ENCODE measurements around the gene AKAP1. TPM values are rescaled to one million over a fixed set of nuclear protein-coding genes. Genes with fewer than 3 reads are reported as not detected.

The AKAP1 gene
- total RNA-seq, 4 donors from 2014 or later: 78.6 to 154 (median 95.4) TPM

DNA sequence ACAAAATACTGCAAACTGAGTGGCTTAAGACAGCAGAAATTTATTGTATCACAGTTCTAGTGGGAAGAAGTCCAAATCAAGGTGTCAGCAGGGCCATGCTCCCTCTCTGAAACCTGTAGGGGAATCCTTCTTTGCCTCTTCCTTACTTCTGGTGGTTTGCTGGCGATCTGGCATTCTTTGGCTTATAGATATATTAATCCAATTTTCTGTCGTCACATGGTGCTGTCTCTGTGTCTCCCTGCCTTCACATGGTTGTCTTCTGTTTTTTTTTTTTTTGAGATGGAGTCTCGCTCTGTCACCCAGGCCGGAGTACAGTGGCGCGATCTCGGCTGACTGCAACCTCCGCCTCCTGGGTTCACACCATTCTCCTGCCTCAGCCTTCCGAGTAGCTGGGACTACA, 6.8 kb upstream of the AKAP1 start:
- 100% methylated on average over 2 of the region's 9 CpGs; no CpG with 5 or more reads in 1 of the 2 donors for WGBS, 2 donors (ENCODE audit: low coverage in 1 of 2)
- H3K4me1 ChIP-seq: no peaks in the 10 kb centered on the region
- no peak overlapping the region for H3K27ac ChIP-seq
- no peaks in the 10 kb centered on the region for H3K9me3 ChIP-seq
- no peaks in the 10 kb centered on the region for H3K27me3 ChIP-seq
- TF ChIP-seq CTCF (IDR thresholded peaks at IDR 0.05): no peak
- no peak for TF ChIP-seq EP300 (IDR thresholded peaks at IDR 0.05)
- TF ChIP-seq POLR2AphosphoS5 (IDR thresholded peaks at IDR 0.05): no peak
- TF ChIP-seq POLR2A (IDR thresholded peaks at IDR 0.05): no peak
- no peak for ATAC-seq
- H3K36me3 ChIP-seq: no peaks in the 10 kb centered on the region
- H3K4me3 ChIP-seq: no peak overlapping the region

DNA sequence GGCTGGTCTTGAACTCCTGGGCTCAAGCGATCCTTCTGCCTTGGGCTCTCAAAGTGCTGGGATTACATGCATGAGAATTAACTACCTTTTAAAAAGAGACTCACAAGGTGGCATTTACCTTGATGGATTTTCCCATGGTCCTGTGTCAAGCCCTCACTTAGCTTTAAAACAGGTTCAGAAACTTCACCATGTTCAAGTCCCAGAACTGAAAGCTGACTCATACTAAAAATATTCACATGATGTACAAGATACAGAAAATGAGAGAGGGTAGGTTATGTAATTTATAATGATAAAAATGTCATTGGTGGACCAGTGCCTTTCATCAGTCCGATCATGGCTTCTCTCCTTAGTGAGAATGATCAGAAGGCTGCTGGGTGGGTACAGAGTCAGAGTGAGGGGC, 4.3 kb upstream of the AKAP1 start:
- TF ChIP-seq POLR2A (IDR thresholded peaks at IDR 0.05) (no peak), CTCF (IDR thresholded peaks at IDR 0.05) (no peak)
- ATAC-seq: no peak
- H3K27ac ChIP-seq: no peak overlapping the region
- H3K9me3 ChIP-seq: no peaks in the 10 kb centered on the region
- no peaks in the 10 kb centered on the region for H3K27me3 ChIP-seq
- H3K4me3 ChIP-seq: no peak overlapping the region
- 64 to 88% methylated on average over 2 of the region's 2 CpGs for WGBS, 2 donors (ENCODE audit: low coverage in 1 of 2)
- no peaks in the 10 kb centered on the region for H3K36me3 ChIP-seq
- peaks cover 0 to 12% (median 0%) of the 10 kb centered on the region in 3 donors for H3K4me1 ChIP-seq

DNA sequence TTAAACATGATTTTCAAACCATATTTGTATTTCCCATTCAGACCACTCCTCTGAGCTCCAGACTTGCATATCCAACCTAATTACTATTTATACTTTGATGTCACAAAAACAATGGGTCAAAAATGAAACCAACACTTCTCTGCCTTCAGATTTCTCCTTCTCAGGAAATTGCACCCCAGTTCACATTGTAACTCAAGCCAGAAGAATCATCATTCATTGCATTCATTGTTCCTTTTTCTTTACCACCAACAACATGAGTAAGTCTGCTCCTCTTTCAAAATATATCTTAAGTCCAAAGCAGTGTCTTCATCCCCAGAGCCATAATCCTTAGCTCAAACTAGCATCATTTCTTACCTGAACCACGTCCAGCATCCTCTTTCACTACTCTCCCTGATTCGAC, 2.6 kb upstream of the AKAP1 start:
- Histone ChIP-seq H3K4me3 (no peak overlapping the region), H3K36me3 (no peaks in the 10 kb centered on the region), H3K4me1 (peaks cover 0 to 28% (median 0%) of the 10 kb centered on the region in 3 donors), H3K27me3 (no peaks in the 10 kb centered on the region), H3K27ac (no peak overlapping the region), H3K9me3 (no peaks in the 10 kb centered on the region)
- 73 to 90% methylated on average over 2 of the region's 2 CpGs for WGBS, 2 donors (ENCODE audit: low coverage in 1 of 2)
- no peak for ATAC-seq
- TF ChIP-seq POLR2AphosphoS5 (IDR thresholded peaks at IDR 0.05): no peak
- TF ChIP-seq POLR2A (IDR thresholded peaks at IDR 0.05): no peak
- no peak for TF ChIP-seq EP300 (IDR thresholded peaks at IDR 0.05)
- TF ChIP-seq CTCF (IDR thresholded peaks at IDR 0.05): no peak

GRCh38 chr17:57084361-57084801, 665 bp upstream of the AKAP1 start:
- H3K36me3 ChIP-seq: no peaks in the 10 kb centered on the region

More at GRCh38 chr17:57084361-57084801, 665 bp upstream of the AKAP1 start:
- ATAC-seq: peak; percentile 2
- TF ChIP-seq CTCF (IDR thresholded peaks at IDR 0.05) (no peak), POLR2AphosphoS5 (IDR thresholded peaks at IDR 0.05) (no peak), EP300 (IDR thresholded peaks at IDR 0.05) (no peak), POLR2A (IDR thresholded peaks at IDR 0.05) (no peak)
- no peaks in the 10 kb centered on the region for H3K9me3 ChIP-seq
- peak overlapping the region; percentile 82 to 98 (median 94) for H3K27ac ChIP-seq
- peak overlapping the region; percentile 55 to 95 for H3K4me3 ChIP-seq
- peaks cover 0 to 47% (median 0%) of the 10 kb centered on the region in 3 donors for H3K4me1 ChIP-seq
- 0% methylated on average over 7 of the region's 7 CpGs for WGBS, 2 donors (ENCODE audit: low coverage in 1 of 2)
- H3K27me3 ChIP-seq: no peaks in the 10 kb centered on the region

Data from gastroesophageal sphincter (tissue), 4 donors.